Gastroesophageal sphincter (tissue), 4 donors: ENCODE measurements around the gene KRT6B. TPM values are rescaled to one million over a fixed set of nuclear protein-coding genes. Genes with fewer than 3 reads are reported as not detected.

ENCODE experiments used
- ATAC-seq: fragments of 150-250 bp; one replicate; pipeline ENCODE4 v1.9.1; 2016; ENCODE audit warnings: mild to moderate bottlenecking, moderate library complexity
- H3K27ac ChIP-seq, 4 donors: fragments of 200-600 bp; sonication (generic) in 3 of 4; 1 replicate in 3 of 4; 2 replicates in 1 of 4; pipeline ENCODE4 v1.5.1; 2016 to 2019
- H3K27me3 ChIP-seq: fragments of 200-600 bp; sonication (generic); one replicate; pipeline ENCODE4 v1.5.1; 2019
- H3K36me3 ChIP-seq, 2 donors: fragments of 200-600 bp; sonication (generic); one replicate each; pipeline ENCODE4 v1.5.1; 2019; ENCODE audit warnings: control low read depth in 1 of 2
- H3K4me1 ChIP-seq, 3 donors: fragments of 200-600 bp; sonication (generic); 1 replicate in 2 of 3; 2 replicates in 1 of 3; pipeline ENCODE4 v1.5.1; 2016 to 2019; ENCODE audit warnings: control low read depth in 2 of 3
- H3K4me3 ChIP-seq, 2 donors: fragments of 200-600 bp; sonication (generic); one replicate each; pipeline ENCODE4 v1.5.1; 2019; ENCODE audit warnings: mild to moderate bottlenecking in 1 of 2, moderate library complexity in 1 of 2
- H3K9me3 ChIP-seq, 3 donors: fragments of 200-600 bp; sonication (generic); one replicate each; pipeline ENCODE4 v1.5.1; 2017 to 2019; ENCODE audit warnings: control low read depth in 2 of 3
- EP300 ChIP-seq: sonication (generic); formaldehyde crosslinking; IDR thresholded peaks from one replicate; pipeline ENCODE4 v1.6.1; 2017; ENCODE audit warnings: antibody characterized with exemption, mild to moderate bottlenecking
- POLR2A ChIP-seq, 2 donors: fragments of 450-650 bp; IDR thresholded peaks; one replicate each; pipeline ENCODE4 v1.6.1; 2017; ENCODE audit warnings: antibody characterized with exemption in 2 of 2, mild to moderate bottlenecking in 2 of 2, moderate library complexity in 1 of 2
- POLR2AphosphoS5 ChIP-seq: sonication (generic); formaldehyde crosslinking; IDR thresholded peaks from one replicate; pipeline ENCODE4 v1.6.1; 2017; ENCODE audit warnings: antibody characterized with exemption
- WGBS, 2 donors: methylation state at CpG; one replicate each; pipeline ENCODE4 v1.1.5; 2018; ENCODE audit warnings: low coverage in 1 of 2; 5-methylcytosine and 5-hydroxymethylcytosine counted together
- total RNA-seq, 4 donors: library from RNA; depleted of rRNA; stranded (reverse); fragments of >200 nt; gene quantifications; one replicate each; pipeline ENCODE4 v1.1.0, GENCODE V29; 2016
- TF ChIP-seq, protein P1 (sequence below), 4 experiments: fragments of 200-600 bp in 2 of 4; fragments of 450-650 bp in 2 of 4; sonication (generic) in 1 of 4; IDR thresholded peaks; one replicate each; pipeline ENCODE4 v1.5.1; 2017 to 2019; ENCODE audit warnings: antibody characterized with exemption in 4 of 4, mild to moderate bottlenecking in 2 of 4, moderate library complexity in 2 of 4

KRT6B gene
- total RNA-seq, 4 donors from 2014 or later = 0.54 to 60.8 (median 7.3) TPM

DNA sequence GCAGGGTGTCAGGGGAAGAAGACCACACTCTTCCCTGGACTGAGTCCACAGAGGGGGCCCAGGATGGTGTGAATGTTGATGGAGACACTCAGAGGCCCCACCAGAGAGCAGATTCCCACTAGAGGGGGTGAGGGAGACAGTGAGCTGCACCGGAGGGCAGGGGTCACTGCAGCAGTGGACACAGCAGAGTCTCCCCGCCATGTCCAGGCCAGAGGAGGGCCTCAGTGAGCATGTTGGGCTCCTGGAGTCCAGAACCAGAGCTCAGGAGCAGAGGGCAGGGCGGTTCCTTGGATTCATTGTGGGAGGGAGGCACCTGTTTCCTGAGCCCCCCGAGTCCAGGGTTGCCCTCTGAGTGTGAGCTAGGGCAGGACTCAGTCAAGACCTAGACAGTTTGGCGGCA is 44.0 kb downstream of the KRT6B start:
- H3K9me3 ChIP-seq = no peaks in the 10 kb centered on the region
- peaks cover 0 to 12% (median 0%) of the 10 kb centered on the region in 3 donors for H3K4me1 ChIP-seq
- H3K27ac ChIP-seq = no peak overlapping the region
- no peak for TF ChIP-seq EP300
- TF ChIP-seq POLR2AphosphoS5 = no peak
- no peak for TF ChIP-seq POLR2A (IDR thresholded peaks at IDR 0.05)
- TF ChIP-seq, protein P1, sequence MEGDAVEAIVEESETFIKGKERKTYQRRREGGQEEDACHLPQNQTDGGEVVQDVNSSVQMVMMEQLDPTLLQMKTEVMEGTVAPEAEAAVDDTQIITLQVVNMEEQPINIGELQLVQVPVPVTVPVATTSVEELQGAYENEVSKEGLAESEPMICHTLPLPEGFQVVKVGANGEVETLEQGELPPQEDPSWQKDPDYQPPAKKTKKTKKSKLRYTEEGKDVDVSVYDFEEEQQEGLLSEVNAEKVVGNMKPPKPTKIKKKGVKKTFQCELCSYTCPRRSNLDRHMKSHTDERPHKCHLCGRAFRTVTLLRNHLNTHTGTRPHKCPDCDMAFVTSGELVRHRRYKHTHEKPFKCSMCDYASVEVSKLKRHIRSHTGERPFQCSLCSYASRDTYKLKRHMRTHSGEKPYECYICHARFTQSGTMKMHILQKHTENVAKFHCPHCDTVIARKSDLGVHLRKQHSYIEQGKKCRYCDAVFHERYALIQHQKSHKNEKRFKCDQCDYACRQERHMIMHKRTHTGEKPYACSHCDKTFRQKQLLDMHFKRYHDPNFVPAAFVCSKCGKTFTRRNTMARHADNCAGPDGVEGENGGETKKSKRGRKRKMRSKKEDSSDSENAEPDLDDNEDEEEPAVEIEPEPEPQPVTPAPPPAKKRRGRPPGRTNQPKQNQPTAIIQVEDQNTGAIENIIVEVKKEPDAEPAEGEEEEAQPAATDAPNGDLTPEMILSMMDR (IDR thresholded peaks at IDR 0.05) = no peak
- no peaks in the 10 kb centered on the region for H3K36me3 ChIP-seq
- no peak overlapping the region for H3K4me3 ChIP-seq
- WGBS, 2 donors = 85 to 100% methylated on average over 1 to 4 of the region's 5 CpGs
- peaks cover 9% of the 10 kb centered on the region for H3K27me3 ChIP-seq
- ATAC-seq = no peak

DNA sequence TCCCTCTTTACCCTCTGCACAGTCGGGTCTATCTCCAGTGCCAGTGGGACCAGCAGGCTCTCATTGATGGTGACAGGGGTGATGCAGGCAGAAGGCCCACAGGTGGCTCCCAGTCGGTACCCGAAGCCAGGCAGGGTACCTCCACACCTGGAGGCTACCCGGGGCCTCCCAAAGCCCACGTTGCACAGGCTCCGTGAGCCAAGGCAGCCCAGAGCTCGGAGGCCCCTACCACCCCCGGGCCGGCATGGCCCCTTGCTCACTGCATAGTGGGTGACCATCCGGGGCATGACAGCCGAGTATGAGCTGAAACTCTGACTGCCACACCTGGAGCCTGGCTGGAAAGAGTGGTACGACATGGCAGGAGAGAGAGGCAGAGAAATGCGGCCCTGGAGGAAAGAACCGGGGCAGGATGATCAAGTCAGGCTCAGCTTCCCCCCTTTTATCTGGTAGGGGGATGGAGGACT is 46.0 kb downstream of the KRT6B start, which contains the start of gene KRT82:
KRT82 (minus strand) TSS at position 414 of the 464 bp plus-strand sequence; CDS start at position 356, 58 bp downstream.
- Histone ChIP-seq H3K4me3 (no peak within 1 kb of the TSS), H3K4me1 (peaks cover 0 to 4% (median 0%) of the 10 kb centered on the region in 3 donors), H3K27ac (no peak within 1 kb of the TSS), H3K36me3 (no peaks in the 10 kb centered on the region), H3K27me3 (peaks cover 11% of the 10 kb centered on the region), H3K9me3 (no peaks in the 10 kb centered on the region)
- no peak for ATAC-seq
- no peak for TF ChIP-seq EP300
- TF ChIP-seq POLR2A (IDR thresholded peaks at IDR 0.05) = no peak
- TF ChIP-seq POLR2AphosphoS5 = no peak
- TF ChIP-seq, protein P1 (IDR thresholded peaks at IDR 0.05) = no peak
- WGBS, 2 donors = 89 to 90% methylated on average over 3 to 4 of the region's 14 CpGs

DNA sequence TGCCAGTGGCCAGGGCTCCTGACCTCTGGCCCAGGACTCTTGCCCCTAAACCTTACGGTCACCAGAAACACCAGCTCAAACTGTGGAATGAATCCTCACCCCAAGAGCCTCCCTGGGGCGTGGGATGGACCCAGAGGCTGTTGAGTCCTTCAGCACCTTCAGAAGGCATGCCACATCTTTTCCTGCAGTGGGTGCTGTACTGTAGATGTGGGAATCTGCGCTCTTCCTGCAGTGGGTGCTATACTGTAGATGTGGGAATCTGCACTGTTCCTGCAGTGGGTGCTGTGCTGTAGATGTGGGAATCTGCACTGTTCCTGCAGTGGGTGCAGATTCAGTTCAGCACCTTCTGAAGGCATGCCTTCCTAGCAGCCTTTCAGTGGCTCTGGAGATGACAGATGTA is 47.0 kb downstream of the KRT6B start:
- Histone ChIP-seq H3K4me1 (no peaks in the 10 kb centered on the region), H3K4me3 (no peak overlapping the region), H3K9me3 (no peaks in the 10 kb centered on the region), H3K36me3 (no peaks in the 10 kb centered on the region), H3K27me3 (peaks cover 21% of the 10 kb centered on the region), H3K27ac (no peak overlapping the region)
- ATAC-seq = no peak
- TF ChIP-seq POLR2A (IDR thresholded peaks at IDR 0.05) (no peak), EP300 (no peak), POLR2AphosphoS5 (no peak)
- TF ChIP-seq, protein P1 (IDR thresholded peaks at IDR 0.05) = no peak
- WGBS, 2 donors = no CpG with 5 or more reads among the region's 3 CpGs

DNA sequence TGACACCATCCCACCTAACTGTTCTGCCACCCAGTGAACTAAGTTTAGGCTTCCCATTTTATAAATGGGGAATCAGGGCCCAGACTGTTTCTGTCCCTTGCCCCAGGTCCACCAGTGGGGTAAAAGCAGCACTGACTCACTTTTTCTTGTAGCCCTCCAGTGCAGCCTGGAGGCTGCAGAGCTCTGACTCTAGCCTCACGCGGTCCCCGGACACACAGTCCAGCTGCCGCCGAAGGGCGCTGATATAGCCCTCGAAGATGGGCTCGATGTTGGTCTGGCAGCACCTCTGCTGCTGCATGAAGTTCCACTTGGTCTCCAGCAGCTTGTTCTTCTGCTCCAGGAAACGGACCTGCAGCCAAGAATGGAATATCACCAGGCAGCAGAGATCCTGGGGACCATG is 48.4 kb downstream of the KRT6B start:
- WGBS, 2 donors = no CpG with 5 or more reads among the region's 9 CpGs
- H3K9me3 ChIP-seq = no peaks in the 10 kb centered on the region
- TF ChIP-seq POLR2A (IDR thresholded peaks at IDR 0.05) = no peak
- TF ChIP-seq EP300 = no peak
- TF ChIP-seq, protein P1 (IDR thresholded peaks at IDR 0.05) = no peak
- no peak for TF ChIP-seq POLR2AphosphoS5

DNA sequence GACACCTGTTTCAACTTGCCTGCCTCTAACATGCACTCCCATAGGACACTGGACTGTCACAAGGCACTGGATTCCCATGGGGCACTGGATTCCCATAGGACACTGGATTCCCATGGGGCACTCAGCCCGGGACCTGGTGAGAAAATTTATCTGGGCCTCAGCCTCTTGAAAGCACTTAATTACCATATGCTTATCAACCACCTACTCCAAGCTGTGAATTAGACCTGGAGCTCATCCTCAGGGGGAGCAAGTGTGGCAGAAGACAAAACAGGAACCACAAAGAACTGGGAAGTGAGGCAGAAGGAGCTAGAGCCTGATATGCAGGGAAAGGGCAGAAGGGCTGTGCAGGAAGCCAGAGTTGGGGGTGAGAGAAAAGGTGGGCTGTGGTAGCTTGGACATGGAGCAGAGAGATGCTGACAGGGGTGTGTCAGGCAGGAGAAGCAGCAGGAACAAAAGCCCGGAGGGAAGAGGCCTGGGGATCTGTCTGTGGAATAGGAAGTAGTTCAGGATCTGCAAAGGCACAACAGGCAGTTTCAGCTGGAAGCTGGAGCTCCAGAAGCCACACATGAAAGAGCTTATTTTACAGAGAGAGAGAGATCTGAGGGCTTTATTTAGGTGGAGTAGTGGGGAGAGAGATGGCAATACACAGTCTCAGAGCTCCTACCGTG is 48.9 kb downstream of the KRT6B start:
- Histone ChIP-seq H3K9me3 (no peaks in the 10 kb centered on the region), H3K27me3 (peaks cover 32% of the 10 kb centered on the region), H3K36me3 (no peaks in the 10 kb centered on the region), H3K27ac (no peak overlapping the region), H3K4me3 (no peak overlapping the region), H3K4me1 (no peaks in the 10 kb centered on the region)
- TF ChIP-seq POLR2AphosphoS5 (no peak), POLR2A (IDR thresholded peaks at IDR 0.05) (no peak), EP300 (no peak)
- TF ChIP-seq, protein P1 (IDR thresholded peaks at IDR 0.05) = no peak
- no peak for ATAC-seq
- 63 to 67% methylated on average over 1 to 3 of the region's 3 CpGs for WGBS, 2 donors

More for the DNA sequence above, 48.4 kb downstream of the KRT6B start:
- no peak for ATAC-seq
- H3K36me3 ChIP-seq = no peaks in the 10 kb centered on the region
- peaks cover 32% of the 10 kb centered on the region for H3K27me3 ChIP-seq
- no peak overlapping the region for H3K4me3 ChIP-seq
- no peak overlapping the region for H3K27ac ChIP-seq
- no peaks in the 10 kb centered on the region for H3K4me1 ChIP-seq
